Activated T-helper 9 cell treated with anti-CD3 and anti-CD28 coated beads, Interleukin-2, amount 50 U/mL, for 16 hours (primary cell): Measurements from ENCODE around the gene SMURF2.

Experiments used
- DNase-seq: peaks from one replicate; pipeline ENCODE4 v3.0.0-alpha.2; 2020; ENCODE audit warnings: low read depth

The SMURF2 gene

GRCh38 chr17:64502809-64503208 lies 159.3 kb downstream of the SMURF2 start:
- DNase-seq: no peak

GRCh38 chr17:64502021-64502420 lies 160.1 kb downstream of the SMURF2 start:
- no peak for DNase-seq

GRCh38 chr17:64500862-64501765 lies 161.0 kb downstream of the SMURF2 start:
- DNase-seq: no peak

GRCh38 chr17:64500487-64500859 lies 161.6 kb downstream of the SMURF2 start:
- DNase-seq: no peak

- DNase-seq: no peak
These were observed 162.2 kb downstream of the SMURF2 start for GRCh38 chr17:64499805-64500486.

- no peak for DNase-seq
These were observed 163.6 kb downstream of the SMURF2 start for GRCh38 chr17:64498308-64499203.

- DNase-seq: no peak
These were observed 164.5 kb downstream of the SMURF2 start for GRCh38 chr17:64497565-64498035.

GRCh38 chr17:64496786-64497564 lies 165.1 kb downstream of the SMURF2 start, which contains the start of gene POLG2:
Gene POLG2, minus strand, starts transcription at chr17:64497054. Its CDS starts 86 bp downstream, at chr17:64496968.
- DNase-seq: peak; percentile 93

- DNase-seq: no peak
These were observed 165.7 kb downstream of the SMURF2 start for GRCh38 chr17:64496348-64496785.
